SK-N-SH treated with all-trans-retinoic acid at 6 μM for 48 hours (cell line): ENCODE data around the gene RPS29.

Experiments used
- CREB5 ChIP-seq: fragments of 250-450 bp; sonication (Bioruptor Pico); IDR thresholded peaks from 2 replicates; pipeline ENCODE4 v1.5.1; 2020; ENCODE audit warnings: low read depth, mild to moderate bottlenecking, moderate library complexity
- CSDC2 ChIP-seq: fragments of 250-450 bp; sonication (Bioruptor Pico); IDR thresholded peaks from 2 replicates; pipeline ENCODE4 v1.5.0; 2020; ENCODE audit warnings: mild to moderate bottlenecking, moderate library complexity

- TF ChIP-seq CSDC2 (CRISPR knock-in tag) (no peak), CREB5 (CRISPR knock-in tag) (no peak)
Observed at GRCh38 chr14:49633640-49634546, 47.7 kb upstream of the RPS29 start.
